ENCODE measurements around the gene DMD.

The DMD gene

DNA sequence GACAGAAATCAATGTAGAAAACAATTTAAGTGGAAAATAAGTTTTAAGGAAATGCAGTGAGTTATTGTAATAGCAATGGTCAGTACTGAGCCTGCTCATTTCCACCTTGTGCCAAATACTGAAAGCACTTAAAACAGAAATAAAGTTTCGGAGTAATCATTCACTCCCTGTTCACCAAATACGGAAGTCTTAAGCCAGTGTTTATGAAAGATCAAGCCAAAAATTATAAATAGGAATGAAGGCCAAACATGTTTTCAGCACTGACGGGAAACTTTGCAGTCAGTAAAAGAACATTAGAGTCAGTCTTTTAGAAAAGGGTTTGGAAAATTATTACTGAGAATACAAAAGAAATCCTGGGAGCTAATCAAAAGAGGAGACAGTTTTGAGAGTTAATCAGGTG lies 178.6 kb downstream of the DMD start:
- DNase-seq (ENCODE audit: low read depth) = no peak

- DNase-seq (ENCODE audit: low read depth) = no peak
Observed at GRCh38 chrX:33014949-33015348, 196.4 kb downstream of the DMD start.

GRCh38 chrX:33014086-33014485 lies 197.3 kb downstream of the DMD start:
- no peak for DNase-seq (ENCODE audit: low read depth)

DNA sequence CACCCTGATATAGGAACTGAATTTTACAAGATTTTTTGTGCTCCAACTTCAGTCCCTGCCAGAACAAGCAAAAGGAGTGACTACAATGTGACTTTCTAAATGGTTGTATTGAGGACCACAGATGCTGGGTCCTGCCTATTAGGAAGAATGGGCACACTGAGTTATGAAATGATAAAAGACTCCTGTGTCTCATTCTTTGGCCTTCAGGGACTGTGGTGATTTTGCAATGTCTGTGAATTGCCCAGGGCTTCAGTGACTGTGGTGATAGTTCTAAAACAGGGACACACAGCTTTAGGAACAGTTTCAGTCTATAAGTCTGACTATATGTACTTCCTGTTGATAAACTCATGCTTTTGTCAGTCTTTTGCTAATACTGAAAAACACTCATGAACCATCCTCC lies 210.2 kb downstream of the DMD start:
- no peak for DNase-seq (ENCODE audit: low read depth)

DNA sequence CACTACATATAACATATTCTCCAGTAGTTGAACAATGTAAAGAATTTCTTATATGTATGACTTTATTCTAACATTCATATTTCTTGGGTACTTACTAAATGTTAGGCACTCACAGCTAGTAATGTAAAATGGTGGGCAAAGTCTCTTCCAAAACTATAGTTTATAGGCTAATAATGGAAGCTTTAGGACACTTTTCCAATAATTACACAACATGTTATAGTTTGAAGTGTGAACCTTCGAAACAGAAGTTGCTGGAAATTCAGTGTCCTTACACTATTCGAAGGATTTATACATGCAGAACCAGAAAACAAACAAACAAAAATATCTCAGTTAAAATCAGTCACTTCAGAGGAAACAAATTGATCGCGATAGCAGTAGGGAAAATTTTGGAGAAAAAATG lies 212.6 kb downstream of the DMD start:
- DNase-seq (ENCODE audit: low read depth) = no peak

GRCh38 chrX:32995427-32995826 lies 215.9 kb downstream of the DMD start:
- DNase-seq (ENCODE audit: low read depth) = no peak

- no peak for DNase-seq (ENCODE audit: low read depth)
Observed at GRCh38 chrX:32987142-32987541, 224.2 kb downstream of the DMD start.

DNA sequence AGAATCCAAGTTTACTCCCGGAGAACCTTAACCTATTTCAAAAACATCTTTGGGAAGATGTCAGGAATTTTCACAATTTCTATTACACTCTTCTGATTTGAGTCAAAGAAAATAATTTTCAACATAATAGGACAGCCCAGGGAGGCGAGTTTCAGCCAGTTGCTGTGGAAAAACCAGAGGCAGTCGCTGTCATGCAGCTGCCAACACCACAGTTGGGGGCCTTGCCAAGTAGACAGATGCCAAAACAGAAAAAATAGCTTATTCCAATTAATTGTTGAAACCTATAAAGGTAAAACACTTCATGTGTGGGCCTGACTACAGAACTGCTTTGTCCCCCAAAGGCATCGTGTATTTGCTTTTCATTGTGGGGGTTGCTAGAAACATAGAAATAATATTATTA lies 225.8 kb downstream of the DMD start:
- DNase-seq (ENCODE audit: low read depth) = no peak

DNA sequence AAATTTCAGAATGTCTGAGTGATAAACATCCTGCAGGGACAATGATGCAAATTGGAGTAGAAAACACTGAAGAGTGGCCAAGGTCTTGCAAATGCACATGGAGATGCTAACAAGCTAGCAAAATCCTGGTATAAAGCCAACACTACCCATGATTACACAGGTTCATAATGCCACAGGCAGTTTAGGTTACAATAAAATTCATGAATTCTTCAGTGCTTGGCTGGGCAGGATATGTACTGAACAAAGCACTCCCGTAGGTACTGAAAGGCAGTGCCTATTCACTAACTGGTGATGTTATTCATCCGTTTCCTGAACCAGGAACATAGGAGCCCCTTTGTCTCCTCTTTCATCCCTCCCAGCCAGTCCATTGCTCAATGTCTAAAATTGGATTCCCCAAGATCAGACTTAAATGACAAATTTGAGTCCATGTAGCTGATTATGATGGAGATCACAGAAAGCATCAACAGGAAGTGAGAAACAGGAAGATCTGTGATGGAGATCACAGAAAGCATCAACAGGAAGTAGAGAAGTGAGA lies 244.5 kb downstream of the DMD start:
- no peak for DNase-seq (ENCODE audit: low read depth)

DNA sequence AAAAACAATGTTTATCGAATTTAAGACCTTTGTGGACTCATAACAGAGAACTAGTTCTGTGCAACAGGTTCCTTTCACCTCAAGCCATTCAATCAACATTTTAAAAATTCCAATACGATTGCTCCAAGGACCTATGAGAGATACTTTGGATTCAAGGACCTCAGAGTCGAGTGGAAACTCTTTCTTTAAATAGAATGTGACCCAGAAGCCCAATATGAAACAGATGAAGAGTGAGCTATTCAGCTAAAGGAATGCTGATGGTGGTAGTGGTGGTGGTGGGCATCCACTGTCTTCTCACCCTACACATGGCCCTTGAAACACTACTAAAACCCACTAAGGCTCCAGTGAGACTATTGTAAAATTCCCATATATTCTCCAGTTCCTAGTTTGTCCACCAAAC lies 257.2 kb downstream of the DMD start:
- DNase-seq (ENCODE audit: low read depth) = no peak

DNA sequence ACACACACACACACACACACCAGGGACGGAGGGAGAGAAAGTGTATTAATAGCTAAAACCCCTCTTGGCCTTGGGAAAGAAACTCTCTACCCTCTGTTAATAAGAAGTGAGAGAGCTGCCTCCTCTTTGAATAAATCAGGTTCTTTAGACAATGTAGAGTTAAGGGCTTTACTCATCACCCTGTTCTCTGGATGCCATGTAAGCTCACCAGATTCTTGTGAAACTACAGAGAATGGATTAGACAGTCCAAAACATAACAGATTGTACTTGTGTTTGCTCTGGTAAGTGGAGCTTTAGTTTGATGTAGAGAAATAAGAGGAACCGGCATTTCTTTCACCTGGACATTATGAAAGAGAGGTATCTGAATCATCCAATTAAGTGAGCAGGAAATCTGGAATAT lies 263.2 kb downstream of the DMD start:
- DNase-seq (ENCODE audit: low read depth) = no peak

- DNase-seq (ENCODE audit: low read depth) = no peak
Observed at GRCh38 chrX:32937043-32937442, 274.3 kb downstream of the DMD start.

DNA sequence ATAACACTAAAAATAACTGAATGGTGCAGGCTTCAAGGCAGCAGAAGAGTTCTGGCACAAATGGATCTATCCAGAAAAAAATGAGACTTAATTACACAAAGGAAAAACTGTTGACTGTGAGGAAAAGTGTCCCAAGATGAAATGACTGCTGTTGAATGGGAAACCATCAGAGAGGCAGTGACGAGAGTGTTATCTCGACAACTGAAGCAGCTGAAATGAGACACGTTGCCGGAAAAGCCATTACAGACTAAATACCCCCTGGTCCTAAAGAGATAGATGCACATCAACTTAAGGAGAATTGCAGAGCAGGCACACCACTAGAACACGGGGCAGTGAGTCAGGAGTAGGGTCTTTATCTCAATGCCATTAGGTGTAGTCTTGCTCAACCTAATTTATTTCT lies 277.8 kb downstream of the DMD start:
- no peak for DNase-seq (ENCODE audit: low read depth)

- no peak for DNase-seq (ENCODE audit: low read depth)
Observed at GRCh38 chrX:32929040-32929439, 282.3 kb downstream of the DMD start.

DNA sequence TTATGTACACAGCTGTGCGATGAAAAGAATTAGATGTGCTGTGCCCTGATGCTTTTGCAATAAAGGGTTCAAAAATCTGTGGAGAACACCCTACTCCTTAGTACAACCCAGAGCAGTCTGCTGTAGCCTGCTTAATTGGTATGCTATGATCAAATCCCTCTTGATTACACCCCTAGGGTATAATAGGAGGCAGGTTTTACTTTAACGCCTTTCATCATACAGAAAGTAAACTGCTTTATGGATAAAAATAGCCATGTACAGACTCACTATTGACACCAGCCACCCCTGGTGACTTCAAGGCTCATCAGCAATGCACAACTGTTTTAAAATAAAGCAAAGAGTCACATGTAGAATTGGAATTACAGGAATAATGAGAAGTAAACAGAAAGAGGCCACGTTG lies 315.3 kb downstream of the DMD start:
- DNase-seq (ENCODE audit: low read depth) = no peak

- no peak for DNase-seq (ENCODE audit: low read depth)
Observed at GRCh38 chrX:32894679-32895078, 316.7 kb downstream of the DMD start.

- no peak for DNase-seq (ENCODE audit: low read depth)
Observed at GRCh38 chrX:32893751-32894150, 317.6 kb downstream of the DMD start.

DNA sequence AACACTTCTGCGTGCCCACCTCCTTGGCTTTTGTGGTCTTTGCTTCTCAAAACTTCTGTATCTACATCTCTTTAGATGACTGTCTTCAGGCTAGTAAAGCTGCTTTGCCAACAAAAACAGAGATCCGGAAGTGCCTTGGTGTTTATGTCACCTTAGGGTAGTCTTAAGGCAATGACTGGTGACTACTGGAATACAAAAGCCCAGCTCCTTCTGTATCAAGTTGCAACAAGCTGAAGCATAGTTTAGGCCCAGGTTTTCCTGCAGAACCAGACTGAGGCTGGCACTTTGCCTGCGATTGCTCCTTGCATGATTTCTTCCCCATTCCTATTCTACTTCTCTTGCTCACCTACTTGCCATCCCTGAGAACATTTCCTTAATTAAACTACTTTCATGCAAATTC lies 333.8 kb downstream of the DMD start:
- DNase-seq (ENCODE audit: low read depth) = no peak

GRCh38 chrX:32874839-32875238 lies 336.5 kb downstream of the DMD start:
- DNase-seq (ENCODE audit: low read depth) = no peak

- no peak for DNase-seq (ENCODE audit: low read depth)
Observed at GRCh38 chrX:32873786-32874185, 337.6 kb downstream of the DMD start.

DNA sequence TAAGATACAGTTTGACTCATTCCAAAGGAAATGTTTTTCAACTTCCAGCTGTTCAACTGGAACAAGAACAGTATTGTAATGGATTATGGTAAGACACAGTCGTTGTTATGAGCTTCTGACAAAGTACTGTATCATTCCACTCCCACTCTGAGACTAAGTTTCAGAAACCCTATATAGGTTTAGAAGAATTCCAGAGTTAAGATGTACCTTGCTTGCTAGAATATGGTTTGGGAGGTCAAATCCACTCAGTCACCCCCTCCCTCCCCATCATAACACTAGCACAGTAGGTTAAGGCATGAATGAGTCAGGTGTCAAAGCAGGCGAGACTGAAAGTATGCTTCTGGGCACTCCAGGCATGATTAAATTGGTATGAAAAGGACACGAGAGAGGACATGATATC lies 339.7 kb downstream of the DMD start:
- no peak for DNase-seq (ENCODE audit: low read depth)

DNA sequence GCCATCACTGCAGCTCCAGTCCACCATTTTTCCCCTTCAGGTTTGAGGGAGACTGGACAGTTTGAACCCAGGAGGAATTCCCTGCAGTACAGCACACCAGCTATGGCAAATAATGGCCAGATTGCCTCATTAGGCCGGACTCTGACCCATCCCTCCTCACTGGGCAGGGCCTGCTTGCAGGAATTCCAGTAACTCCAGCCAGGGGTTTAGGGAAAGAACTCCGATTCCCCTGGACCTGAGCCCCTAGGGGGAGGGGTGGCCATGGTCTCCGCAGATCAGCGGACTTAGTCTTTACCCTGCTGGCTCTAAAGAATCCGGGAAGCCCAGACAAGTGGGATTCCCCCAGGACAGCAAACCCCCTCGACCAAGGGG lies 342.8 kb downstream of the DMD start:
- DNase-seq (ENCODE audit: low read depth) = no peak

DNA sequence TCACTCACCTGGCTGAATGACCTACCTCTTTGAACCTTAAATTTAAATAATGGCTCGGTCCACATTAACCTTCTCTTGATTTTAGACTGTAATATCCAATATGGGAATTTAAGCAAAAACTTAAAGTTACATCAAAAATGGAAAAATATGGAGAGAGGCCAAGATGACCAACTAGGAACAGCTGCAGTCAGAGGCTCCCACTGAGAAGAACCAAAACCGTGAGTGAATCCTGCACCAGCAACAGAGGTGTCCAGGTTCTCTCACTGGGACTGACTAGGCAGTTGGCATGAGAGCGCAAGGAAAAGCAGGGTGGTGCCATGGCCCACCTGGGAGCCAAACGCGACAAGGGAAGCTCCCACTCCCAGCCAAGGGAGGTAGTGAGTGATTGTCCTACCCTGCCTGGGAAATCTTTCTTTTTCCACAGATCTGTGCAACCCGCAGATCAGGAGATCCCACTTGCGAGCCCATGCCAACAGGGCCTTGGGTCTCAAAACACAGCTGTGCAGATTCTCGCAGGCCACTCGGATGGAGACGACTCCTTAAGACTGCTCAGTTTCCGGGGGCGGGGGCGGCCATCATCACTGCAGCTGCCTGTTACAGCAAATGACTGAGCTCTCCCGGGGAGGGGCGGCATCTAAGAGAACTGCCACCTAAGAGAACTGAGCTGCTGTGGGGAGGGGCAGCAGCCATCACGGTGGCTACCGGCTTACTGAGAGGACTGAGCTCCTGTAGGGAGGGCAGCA lies 343.4 kb downstream of the DMD start:
- no peak for DNase-seq (ENCODE audit: low read depth)

DNA sequence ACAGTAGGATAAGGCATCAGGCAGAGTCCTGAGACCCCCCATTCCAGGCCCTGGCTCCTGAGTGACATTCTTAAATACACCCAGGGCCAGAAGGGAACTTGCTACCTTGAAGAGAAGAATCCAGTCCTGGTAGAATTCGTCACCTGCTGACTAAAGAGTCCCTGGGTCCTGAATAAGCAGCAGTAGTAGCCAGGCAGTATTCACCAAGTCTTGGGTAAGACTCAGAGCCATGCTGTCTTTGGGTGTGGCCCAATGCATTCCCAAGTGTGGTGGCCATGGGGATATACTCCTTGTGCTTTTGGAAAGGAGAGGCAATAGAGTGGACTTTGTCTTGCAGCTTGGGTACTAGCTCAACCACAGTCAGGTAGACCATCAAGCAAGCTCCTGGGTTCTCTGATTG lies 359.1 kb downstream of the DMD start:
- DNase-seq (ENCODE audit: low read depth) = no peak

Data from EH (cell line).